WI38 (cell line): ENCODE measurements around the gene CEP43.

ENCODE experiments used
- H3K4me3 ChIP-seq: 2 replicates; pipeline ENCODE4 v1.5.1; 2011; ENCODE audit warnings: low read depth, mild to moderate bottlenecking, control low read depth, low read length
- CTCF ChIP-seq: IDR thresholded peaks from 2 replicates; pipeline ENCODE4 v1.5.1; 2012; ENCODE audit warnings: low read depth, mild to moderate bottlenecking, control low read depth, low read length

The CEP43 gene

GRCh38 chr6:166999884-167000253, 672 bp downstream of the CEP43 start:
- H3K4me3 ChIP-seq: peak overlapping the region; percentile 80
- TF ChIP-seq CTCF: no peak

- no peak for TF ChIP-seq CTCF
- 0 out of 2 replicates have a peak overlapping the region, but pooled peaks have one; percentile 0 for H3K4me3 ChIP-seq
These were observed 1.6 kb downstream of the CEP43 start for GRCh38 chr6:167000759-167001158.

DNA sequence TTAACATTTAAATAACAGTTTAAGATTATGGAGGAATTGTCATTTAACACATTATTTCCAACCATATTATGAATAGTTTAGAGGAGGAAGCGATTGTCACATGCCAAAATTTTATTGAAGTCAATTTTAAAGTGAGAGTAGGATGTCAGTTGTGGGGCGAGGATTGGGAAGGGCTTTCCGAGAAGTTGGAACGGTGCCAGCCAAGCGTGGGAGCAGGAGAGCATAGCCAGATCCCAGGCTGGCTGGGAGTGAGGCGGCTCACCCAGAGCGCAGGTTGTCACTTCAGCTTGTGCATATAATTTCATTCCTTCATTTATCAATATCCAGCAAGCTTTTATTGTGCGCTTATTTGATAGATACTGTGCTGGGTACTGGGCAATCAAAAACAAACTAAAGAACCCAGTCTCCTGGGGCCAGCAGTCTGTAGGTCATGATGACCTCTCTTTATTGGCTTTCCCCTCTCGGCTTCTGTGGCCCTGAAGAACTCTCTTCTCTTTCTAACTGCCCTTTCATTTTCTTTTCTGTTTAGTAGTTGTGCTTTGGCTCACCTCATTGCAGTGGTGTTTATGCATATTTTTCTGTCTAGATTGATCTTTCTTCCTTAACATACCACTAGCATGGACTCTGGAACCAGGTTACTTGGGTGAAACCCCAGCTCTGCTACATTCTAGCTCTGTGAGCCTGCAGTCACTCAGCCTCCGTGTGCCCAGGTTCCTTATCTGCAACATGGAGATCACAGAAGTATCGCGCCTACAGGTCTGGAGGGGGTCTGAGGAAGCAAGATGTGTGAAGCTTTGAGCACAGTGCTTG, 6.4 kb downstream of the CEP43 start:
- no peak overlapping the region for H3K4me3 ChIP-seq
- no peak for TF ChIP-seq CTCF

DNA sequence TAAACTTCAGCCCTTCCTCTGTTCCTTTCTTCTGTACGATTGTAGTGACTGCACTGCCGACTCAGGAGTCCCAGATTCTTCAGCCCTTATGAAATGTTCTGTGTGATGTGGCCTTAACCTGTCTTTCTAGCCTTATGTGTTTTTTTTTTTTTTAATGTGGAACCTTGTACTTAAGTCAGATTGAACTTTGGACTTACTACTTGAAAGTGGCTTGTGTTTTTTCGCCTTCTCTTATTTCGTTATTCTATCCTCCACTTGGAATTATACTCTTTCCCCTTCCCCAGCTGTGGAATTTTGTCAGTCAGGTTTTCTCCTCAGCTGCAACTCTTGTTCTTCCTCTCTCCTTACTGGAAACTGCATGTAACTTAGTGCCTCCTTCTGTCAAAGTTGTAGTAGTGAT, 8.8 kb downstream of the CEP43 start:
- H3K4me3 ChIP-seq: no peak overlapping the region
- TF ChIP-seq CTCF: no peak

DNA sequence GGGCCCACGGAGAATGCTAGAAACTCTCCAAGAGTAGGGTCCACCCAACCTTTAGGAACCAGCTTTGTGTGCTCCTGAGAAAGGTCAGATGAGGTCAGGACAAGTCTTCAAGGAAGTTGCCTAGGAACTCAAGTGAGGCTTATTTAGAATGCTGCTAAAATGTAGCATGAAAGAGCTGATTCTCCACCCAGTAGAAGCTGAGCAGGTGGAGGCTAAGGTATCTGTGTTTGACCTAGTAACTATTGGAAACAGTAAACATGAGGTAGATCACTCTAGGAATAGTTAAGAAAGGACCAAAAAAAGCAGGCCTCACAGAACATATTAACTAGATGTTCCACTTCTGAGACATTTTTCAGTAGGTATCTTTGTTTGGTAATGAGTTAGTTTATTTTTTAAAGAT, 13.9 kb downstream of the CEP43 start:
- TF ChIP-seq CTCF: no peak
- no peak overlapping the region for H3K4me3 ChIP-seq

GRCh38 chr6:167013946-167014345, 14.7 kb downstream of the CEP43 start:
- H3K4me3 ChIP-seq: no peak overlapping the region
- no peak for TF ChIP-seq CTCF

- no peak for TF ChIP-seq CTCF
- H3K4me3 ChIP-seq: no peak overlapping the region
These were observed 16.1 kb downstream of the CEP43 start for GRCh38 chr6:167015302-167015701.
